Gastroesophageal sphincter (tissue), 3 donors: ENCODE measurements around the gene ALPL.

Source experiments
- CTCF ChIP-seq, 4 experiments: fragments of 200-600 bp in 2 of 4; fragments of 450-650 bp in 2 of 4; sonication (generic) in 1 of 4; IDR thresholded peaks; one replicate each; pipeline ENCODE4 v1.5.1; 2017 to 2019; ENCODE audit warnings: antibody characterized with exemption in 4 of 4, mild to moderate bottlenecking in 2 of 4, moderate library complexity in 2 of 4
- EP300 ChIP-seq: sonication (generic); formaldehyde crosslinking; IDR thresholded peaks from one replicate; pipeline ENCODE4 v1.6.1; 2017; ENCODE audit warnings: antibody characterized with exemption, mild to moderate bottlenecking
- POLR2A ChIP-seq, 2 donors: fragments of 450-650 bp; IDR thresholded peaks; one replicate each; pipeline ENCODE4 v1.6.1; 2017; ENCODE audit warnings: antibody characterized with exemption in 2 of 2, mild to moderate bottlenecking in 2 of 2, moderate library complexity in 1 of 2
- POLR2AphosphoS5 ChIP-seq: sonication (generic); formaldehyde crosslinking; IDR thresholded peaks from one replicate; pipeline ENCODE4 v1.6.1; 2017; ENCODE audit warnings: antibody characterized with exemption

GRCh38 chr1:21494196-21494595 is 15.0 kb upstream of the ALPL start:
- TF ChIP-seq POLR2A (IDR thresholded peaks at IDR 0.05) (no peak), CTCF (IDR thresholded peaks at IDR 0.05) (no peak), EP300 (no peak), POLR2AphosphoS5 (no peak)
